ENCODE results near the gene BAIAP2.
A peak's percentile ranks its signal among the peaks of the same experiment; 100 is the strongest.

The BAIAP2 gene

DNA sequence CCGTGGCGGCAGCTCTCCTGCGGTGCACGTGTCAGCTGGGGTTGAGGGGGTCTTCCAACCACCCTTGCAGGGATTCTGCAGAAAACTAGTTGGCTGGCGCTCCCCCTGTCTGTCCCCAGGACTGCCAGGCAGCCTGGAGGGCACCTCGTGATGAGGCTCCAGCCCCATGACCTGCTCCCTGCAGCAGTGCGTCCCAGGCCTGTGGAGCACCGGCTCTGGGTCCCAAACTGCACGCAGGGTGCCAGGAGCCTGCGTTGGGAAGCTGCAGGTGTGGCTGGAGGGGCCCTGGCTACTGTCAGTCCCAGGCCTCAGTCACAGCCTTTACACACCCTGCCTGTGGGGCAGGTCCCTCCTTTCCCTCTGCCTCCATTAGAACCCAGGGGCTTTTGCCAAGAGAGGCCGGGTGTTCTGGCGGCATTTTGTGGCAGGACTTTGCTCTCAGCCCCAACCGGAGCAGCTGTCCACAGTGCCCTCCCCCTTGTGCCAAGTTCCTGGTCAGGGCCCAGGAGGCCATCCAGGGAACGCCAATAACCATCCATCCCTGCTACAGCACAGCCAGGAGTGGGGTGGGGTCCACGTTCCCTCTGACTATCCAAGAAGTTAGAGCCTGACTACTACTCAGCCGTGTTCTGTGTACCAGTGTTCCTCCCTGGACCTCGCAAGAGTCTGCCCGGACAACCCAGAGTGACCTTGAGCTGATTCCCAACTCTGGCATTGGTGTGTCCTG is 34.2 kb upstream of the BAIAP2 start:
- TF ChIP-seq CREB5 (CRISPR knock-in tag; IDR thresholded peaks at IDR 0.05; ENCODE audit: low read depth) = no peak
- TF ChIP-seq TCF4 (CRISPR knock-in tag; IDR thresholded peaks at IDR 0.05; ENCODE audit: borderline replicate concordance) = no peak
- no peak for TF ChIP-seq ARNTL (CRISPR knock-in tag; IDR thresholded peaks at IDR 0.05; ENCODE audit: borderline replicate concordance, low read depth)
- TF ChIP-seq, protein P1, sequence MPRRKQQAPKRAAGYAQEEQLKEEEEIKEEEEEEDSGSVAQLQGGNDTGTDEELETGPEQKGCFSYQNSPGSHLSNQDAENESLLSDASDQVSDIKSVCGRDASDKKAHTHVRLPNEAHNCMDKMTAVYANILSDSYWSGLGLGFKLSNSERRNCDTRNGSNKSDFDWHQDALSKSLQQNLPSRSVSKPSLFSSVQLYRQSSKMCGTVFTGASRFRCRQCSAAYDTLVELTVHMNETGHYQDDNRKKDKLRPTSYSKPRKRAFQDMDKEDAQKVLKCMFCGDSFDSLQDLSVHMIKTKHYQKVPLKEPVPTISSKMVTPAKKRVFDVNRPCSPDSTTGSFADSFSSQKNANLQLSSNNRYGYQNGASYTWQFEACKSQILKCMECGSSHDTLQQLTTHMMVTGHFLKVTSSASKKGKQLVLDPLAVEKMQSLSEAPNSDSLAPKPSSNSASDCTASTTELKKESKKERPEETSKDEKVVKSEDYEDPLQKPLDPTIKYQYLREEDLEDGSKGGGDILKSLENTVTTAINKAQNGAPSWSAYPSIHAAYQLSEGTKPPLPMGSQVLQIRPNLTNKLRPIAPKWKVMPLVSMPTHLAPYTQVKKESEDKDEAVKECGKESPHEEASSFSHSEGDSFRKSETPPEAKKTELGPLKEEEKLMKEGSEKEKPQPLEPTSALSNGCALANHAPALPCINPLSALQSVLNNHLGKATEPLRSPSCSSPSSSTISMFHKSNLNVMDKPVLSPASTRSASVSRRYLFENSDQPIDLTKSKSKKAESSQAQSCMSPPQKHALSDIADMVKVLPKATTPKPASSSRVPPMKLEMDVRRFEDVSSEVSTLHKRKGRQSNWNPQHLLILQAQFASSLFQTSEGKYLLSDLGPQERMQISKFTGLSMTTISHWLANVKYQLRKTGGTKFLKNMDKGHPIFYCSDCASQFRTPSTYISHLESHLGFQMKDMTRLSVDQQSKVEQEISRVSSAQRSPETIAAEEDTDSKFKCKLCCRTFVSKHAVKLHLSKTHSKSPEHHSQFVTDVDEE (CRISPR knock-in tag; IDR thresholded peaks at IDR 0.05) = no peak
- no peak for TF ChIP-seq CSDC2 (CRISPR knock-in tag; IDR thresholded peaks at IDR 0.05)
- no peak for TF ChIP-seq GLIS3 (CRISPR knock-in tag; IDR thresholded peaks at IDR 0.05)
- no peak; the same call in 2 of the 3 replicates for ATAC-seq

DNA sequence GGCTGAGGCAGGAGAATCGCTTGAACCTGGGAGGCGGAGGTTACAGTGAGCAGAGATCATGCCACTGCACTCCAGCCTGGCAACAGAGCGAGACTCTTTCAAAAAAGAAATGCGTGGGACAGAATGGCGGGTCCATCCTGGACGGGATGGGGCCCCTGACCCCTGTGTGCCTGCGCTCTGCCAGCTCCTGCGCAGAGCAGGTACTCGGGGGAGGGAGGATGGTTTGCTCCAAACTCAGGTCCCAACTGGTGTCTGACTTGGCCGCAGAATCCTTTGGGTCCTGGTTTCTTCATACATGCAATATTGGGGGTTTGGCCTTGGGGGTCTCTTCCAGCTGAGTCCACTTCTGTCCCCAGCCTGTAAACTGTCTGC is 33.0 kb upstream of the BAIAP2 start:
- TF ChIP-seq CSDC2 (CRISPR knock-in tag; IDR thresholded peaks at IDR 0.05) = no peak
- no peak for TF ChIP-seq TOX (CRISPR knock-in tag; IDR thresholded peaks at IDR 0.05; ENCODE audit: borderline replicate concordance)
- TF ChIP-seq ZFP3 (CRISPR knock-in tag; IDR thresholded peaks at IDR 0.05) = no peak
- TF ChIP-seq PPARA (CRISPR knock-in tag; IDR thresholded peaks at IDR 0.05; ENCODE audit: borderline replicate concordance) = no peak
- no peak for TF ChIP-seq OSR1 (CRISPR knock-in tag; IDR thresholded peaks at IDR 0.05)
- TF ChIP-seq CSRNP3 (CRISPR knock-in tag; IDR thresholded peaks at IDR 0.05) = no peak
- TF ChIP-seq ZNF70 (CRISPR knock-in tag; IDR thresholded peaks at IDR 0.05) = no peak
- no peak for TF ChIP-seq ISL1 (CRISPR knock-in tag; IDR thresholded peaks at IDR 0.05)
- TF ChIP-seq ESRRG (CRISPR knock-in tag; IDR thresholded peaks at IDR 0.05) = no peak
- TF ChIP-seq RARB (CRISPR knock-in tag; IDR thresholded peaks at IDR 0.05) = no peak
- no peak for TF ChIP-seq BACH2 (CRISPR knock-in tag; IDR thresholded peaks at IDR 0.05; ENCODE audit: borderline replicate concordance)
- TF ChIP-seq ARNTL (CRISPR knock-in tag; IDR thresholded peaks at IDR 0.05; ENCODE audit: borderline replicate concordance, low read depth) = no peak
- TF ChIP-seq ZNF565 (CRISPR knock-in tag; conservative IDR thresholded peaks at IDR 0.05; ENCODE audit: low read depth) = no peak
- TF ChIP-seq, protein P2, sequence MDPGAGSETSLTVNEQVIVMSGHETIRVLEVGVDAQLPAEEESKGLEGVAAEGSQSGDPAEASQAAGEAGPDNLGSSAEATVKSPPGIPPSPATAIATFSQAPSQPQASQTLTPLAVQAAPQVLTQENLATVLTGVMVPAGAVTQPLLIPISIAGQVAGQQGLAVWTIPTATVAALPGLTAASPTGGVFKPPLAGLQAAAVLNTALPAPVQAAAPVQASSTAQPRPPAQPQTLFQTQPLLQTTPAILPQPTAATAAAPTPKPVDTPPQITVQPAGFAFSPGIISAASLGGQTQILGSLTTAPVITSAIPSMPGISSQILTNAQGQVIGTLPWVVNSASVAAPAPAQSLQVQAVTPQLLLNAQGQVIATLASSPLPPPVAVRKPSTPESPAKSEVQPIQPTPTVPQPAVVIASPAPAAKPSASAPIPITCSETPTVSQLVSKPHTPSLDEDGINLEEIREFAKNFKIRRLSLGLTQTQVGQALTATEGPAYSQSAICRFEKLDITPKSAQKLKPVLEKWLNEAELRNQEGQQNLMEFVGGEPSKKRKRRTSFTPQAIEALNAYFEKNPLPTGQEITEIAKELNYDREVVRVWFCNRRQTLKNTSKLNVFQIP (CRISPR knock-in tag; IDR thresholded peaks at IDR 0.05; ENCODE audit: borderline replicate concordance, low read depth) = no peak
- TF ChIP-seq ZC3H10 (CRISPR knock-in tag; IDR thresholded peaks at IDR 0.05) = no peak
- TF ChIP-seq, protein P1 (CRISPR knock-in tag; IDR thresholded peaks at IDR 0.05) = no peak
- no peak for TF ChIP-seq TCF4 (CRISPR knock-in tag; IDR thresholded peaks at IDR 0.05; ENCODE audit: borderline replicate concordance)
- ATAC-seq = peak; percentile 5
